Astrocyte (in vitro differentiated cells and primary cell): Measurements from ENCODE around the gene SLCO4A1. TPM values are rescaled to one million over a fixed set of nuclear protein-coding genes. Genes with fewer than 3 reads are reported as not detected.

ENCODE experiments used
- DNase-seq: peaks from one replicate; pipeline ENCODE4 v3.0.0-alpha.2; 2010; ENCODE audit warnings: low read depth
- FAIRE-seq: peaks from 2 replicates; lab custom pipeline; 2011; peaks lifted over from hg19 to GRCh38; lab: Jason Lieb, UNC
- H2AFZ ChIP-seq: 2 replicates; pipeline ENCODE4 v1.6.0; 2012; ENCODE audit warnings: low read depth, low read length, inconsistent platforms
- H3K27ac ChIP-seq: 2 replicates; pipeline ENCODE4 v1.5.1; 2011; ENCODE audit warnings: low read depth, low read length, inconsistent platforms
- H3K27me3 ChIP-seq: 2 replicates; pipeline ENCODE4 v1.6.0; 2011; ENCODE audit warnings: low read length, inconsistent platforms; ENCODE audit not compliant: insufficient read depth
- H3K36me3 ChIP-seq: 2 replicates; pipeline ENCODE4 v1.5.1; 2011; ENCODE audit warnings: low read length, inconsistent platforms; ENCODE audit not compliant: insufficient read depth
- H3K4me1 ChIP-seq: 2 replicates; pipeline ENCODE4 v1.5.1; 2011; ENCODE audit warnings: low read length, inconsistent platforms; ENCODE audit not compliant: insufficient read depth
- H3K4me2 ChIP-seq: 2 replicates; pipeline ENCODE4 v1.6.0; 2012; ENCODE audit warnings: low read length, inconsistent platforms
- H3K4me3 ChIP-seq: 2 replicates; pipeline ENCODE4 v1.5.1; 2011; ENCODE audit warnings: low read depth, mild to moderate bottlenecking, low read length, inconsistent platforms; ENCODE audit not compliant: insufficient read depth
- H3K79me2 ChIP-seq: 2 replicates; pipeline ENCODE4 v1.6.0; 2012; ENCODE audit warnings: mild to moderate bottlenecking, low read length, inconsistent platforms; ENCODE audit not compliant: insufficient read depth
- H3K9ac ChIP-seq: 2 replicates; pipeline ENCODE4 v1.6.0; 2012; ENCODE audit warnings: mild to moderate bottlenecking, low read length, inconsistent platforms
- H3K9me3 ChIP-seq: 2 replicates; pipeline ENCODE4 v1.5.1; 2012; ENCODE audit warnings: low read depth, mild to moderate bottlenecking, low read length, inconsistent platforms; ENCODE audit not compliant: insufficient read depth
- H4K20me1 ChIP-seq: 2 replicates; pipeline ENCODE4 v1.6.0; 2012; ENCODE audit warnings: low read length, inconsistent platforms; ENCODE audit not compliant: insufficient read depth
- H3K27ac Mint-ChIP-seq: one replicate; pipeline ENCODE4 v1.8.0; 2021; ENCODE audit warnings: mild to moderate bottlenecking, mixed read lengths; ENCODE audit not compliant: unreplicated experiment
- H3K27me3 Mint-ChIP-seq: one replicate; pipeline ENCODE4 v1.8.0; 2021; ENCODE audit warnings: low read depth, mixed read lengths; ENCODE audit not compliant: unreplicated experiment
- H3K36me3 Mint-ChIP-seq: one replicate; pipeline ENCODE4 v1.8.0; 2021; ENCODE audit warnings: low read depth, mixed read lengths; ENCODE audit not compliant: unreplicated experiment
- H3K4me1 Mint-ChIP-seq: one replicate; pipeline ENCODE4 v1.8.0; 2021; ENCODE audit warnings: low read depth, mixed read lengths; ENCODE audit not compliant: unreplicated experiment
- H3K4me3 Mint-ChIP-seq: one replicate; pipeline ENCODE4 v1.8.0; 2021; ENCODE audit warnings: mild to moderate bottlenecking, moderate library complexity, mixed read lengths; ENCODE audit not compliant: unreplicated experiment
- H3K9me3 Mint-ChIP-seq: one replicate; pipeline ENCODE4 v1.8.0; 2021; ENCODE audit warnings: mild to moderate bottlenecking, mixed read lengths; ENCODE audit not compliant: unreplicated experiment
- EZH2 ChIP-seq: IDR thresholded peaks from 2 replicates; pipeline ENCODE4 v1.6.1; 2012; ENCODE audit warnings: mild to moderate bottlenecking, low read length, inconsistent platforms; ENCODE audit not compliant: insufficient read depth
- total RNA-seq: library from RNA; stranded (reverse); gene quantifications from 2 replicates; pipeline ENCODE4 v1.2.1, GENCODE V29; 2021
- TF ChIP-seq, protein P1 (sequence below): IDR thresholded peaks from 2 replicates; pipeline ENCODE4 v1.5.1; 2011; ENCODE audit warnings: low read depth, mild to moderate bottlenecking, inconsistent platforms, low read length, moderate library complexity; ENCODE audit not compliant: insufficient read depth

The SLCO4A1 gene
- total RNA-seq, 1 donor from 2014 or later = 0.43 TPM

DNA sequence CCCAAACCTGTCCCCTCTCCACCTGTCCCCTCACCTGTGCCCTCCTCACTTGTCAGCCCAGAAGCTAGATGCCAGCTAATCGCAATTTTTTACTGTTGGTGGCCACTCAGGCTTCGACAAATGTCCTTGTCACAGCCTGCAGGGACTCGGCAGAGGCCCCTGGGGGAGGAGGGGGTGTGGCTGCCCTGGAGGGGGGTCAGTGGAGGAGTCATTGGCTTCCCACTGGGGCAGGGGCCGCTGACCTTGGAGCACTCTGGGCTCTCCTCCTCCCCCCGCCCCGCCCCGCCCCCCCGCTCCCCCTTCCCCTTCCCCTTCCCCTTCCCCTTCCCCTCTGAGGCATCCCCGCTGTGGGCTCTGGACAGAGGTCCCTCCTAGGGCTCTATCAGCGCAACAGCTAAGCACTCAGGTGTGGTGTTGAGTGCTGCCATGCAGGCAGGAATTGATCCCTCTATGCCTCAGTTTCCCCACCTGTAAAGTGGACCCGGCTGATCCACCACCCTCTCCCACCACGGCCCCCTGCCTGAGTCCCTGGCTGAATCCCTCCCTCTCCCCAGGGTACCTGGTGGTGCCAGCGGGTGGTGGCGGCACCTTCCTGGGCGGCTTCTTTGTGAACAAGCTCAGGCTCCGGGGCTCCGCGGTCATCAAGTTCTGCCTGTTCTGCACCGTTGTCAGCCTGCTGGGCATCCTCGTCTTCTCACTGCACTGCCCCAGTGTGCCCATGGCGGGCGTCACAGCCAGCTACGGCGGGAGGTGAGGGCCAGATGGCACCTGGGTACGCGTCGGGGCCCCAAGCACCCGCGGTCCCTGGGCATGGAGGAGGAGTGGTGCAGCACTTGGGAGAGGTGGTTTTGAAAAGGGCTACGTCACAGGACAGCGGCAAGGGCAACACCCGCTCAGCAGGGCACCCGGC lies 23.8 kb downstream of the SLCO4A1 start:
- Mint-ChIP-seq H3K27me3 (peaks cover 37% of the 10 kb centered on the region), H3K36me3 (no peaks in the 10 kb centered on the region), H3K27ac (no peak overlapping the region), H3K4me1 (peaks cover 6% of the 10 kb centered on the region), H3K9me3 (no peaks in the 10 kb centered on the region), H3K4me3 (no peak overlapping the region)
- no peak overlapping the region for H3K4me2 ChIP-seq
- DNase-seq = no peak
- H3K4me1 ChIP-seq = peaks cover 4% of the 10 kb centered on the region
- H4K20me1 ChIP-seq = no peaks in the 10 kb centered on the region
- TF ChIP-seq EZH2 = no peak
- TF ChIP-seq, protein P1, sequence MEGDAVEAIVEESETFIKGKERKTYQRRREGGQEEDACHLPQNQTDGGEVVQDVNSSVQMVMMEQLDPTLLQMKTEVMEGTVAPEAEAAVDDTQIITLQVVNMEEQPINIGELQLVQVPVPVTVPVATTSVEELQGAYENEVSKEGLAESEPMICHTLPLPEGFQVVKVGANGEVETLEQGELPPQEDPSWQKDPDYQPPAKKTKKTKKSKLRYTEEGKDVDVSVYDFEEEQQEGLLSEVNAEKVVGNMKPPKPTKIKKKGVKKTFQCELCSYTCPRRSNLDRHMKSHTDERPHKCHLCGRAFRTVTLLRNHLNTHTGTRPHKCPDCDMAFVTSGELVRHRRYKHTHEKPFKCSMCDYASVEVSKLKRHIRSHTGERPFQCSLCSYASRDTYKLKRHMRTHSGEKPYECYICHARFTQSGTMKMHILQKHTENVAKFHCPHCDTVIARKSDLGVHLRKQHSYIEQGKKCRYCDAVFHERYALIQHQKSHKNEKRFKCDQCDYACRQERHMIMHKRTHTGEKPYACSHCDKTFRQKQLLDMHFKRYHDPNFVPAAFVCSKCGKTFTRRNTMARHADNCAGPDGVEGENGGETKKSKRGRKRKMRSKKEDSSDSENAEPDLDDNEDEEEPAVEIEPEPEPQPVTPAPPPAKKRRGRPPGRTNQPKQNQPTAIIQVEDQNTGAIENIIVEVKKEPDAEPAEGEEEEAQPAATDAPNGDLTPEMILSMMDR = no peak
- H3K9me3 ChIP-seq = no peaks in the 10 kb centered on the region
- no peak overlapping the region for H2AFZ ChIP-seq
- H3K27ac ChIP-seq = no peak overlapping the region
- no peaks in the 10 kb centered on the region for H3K36me3 ChIP-seq
- FAIRE-seq = no peak
- no peak overlapping the region for H3K4me3 ChIP-seq
- no peaks in the 10 kb centered on the region for H3K79me2 ChIP-seq
- H3K9ac ChIP-seq = no peak overlapping the region
- peaks cover 11% of the 10 kb centered on the region for H3K27me3 ChIP-seq

DNA sequence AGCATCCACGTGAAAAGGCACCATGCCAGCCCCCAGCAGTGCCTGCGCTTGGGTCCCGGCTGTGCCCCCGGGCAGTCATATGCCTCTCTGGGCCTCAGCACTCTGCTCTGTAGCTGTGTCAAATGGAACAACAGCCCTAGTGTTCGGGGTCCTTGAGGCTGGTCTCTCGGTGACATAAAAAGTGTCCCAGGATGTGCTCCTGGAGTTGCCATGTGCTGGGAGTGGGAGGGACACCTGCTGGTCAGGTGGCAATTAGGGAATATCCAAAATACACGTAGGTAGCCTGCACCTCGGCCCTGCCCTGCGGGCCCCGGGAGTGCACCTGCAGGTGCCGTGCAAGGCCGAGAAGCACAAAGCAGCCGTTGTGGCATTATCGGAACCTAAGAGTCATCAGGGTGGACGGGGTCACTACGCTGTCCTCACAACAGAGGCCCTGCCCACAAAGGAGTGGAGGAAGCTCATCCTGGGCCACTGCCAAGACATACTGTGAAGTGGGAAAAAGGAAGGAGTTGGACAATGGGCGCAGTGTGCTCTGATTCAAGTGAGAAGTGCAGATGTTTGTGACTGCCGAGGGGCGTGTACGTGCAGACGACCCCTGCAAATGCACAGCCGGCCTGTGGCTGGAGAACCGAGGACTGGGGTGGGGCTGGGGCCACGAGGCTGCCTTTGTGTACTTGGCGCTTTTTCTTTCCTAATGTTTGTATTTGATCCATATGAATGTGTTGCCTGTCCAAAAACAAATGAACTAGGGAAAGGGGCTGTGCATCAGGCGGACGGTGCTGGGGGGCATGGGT lies 24.6 kb downstream of the SLCO4A1 start:
- no peaks in the 10 kb centered on the region for H4K20me1 ChIP-seq
- no peaks in the 10 kb centered on the region for H3K9me3 ChIP-seq
- no peak overlapping the region for H3K4me3 ChIP-seq
- peaks cover 6% of the 10 kb centered on the region for H3K4me1 Mint-ChIP-seq
- no peaks in the 10 kb centered on the region for H3K36me3 Mint-ChIP-seq
- no peak overlapping the region for H3K27ac ChIP-seq
- no peak overlapping the region for H3K27ac Mint-ChIP-seq
- H3K79me2 ChIP-seq = no peaks in the 10 kb centered on the region
- no peak overlapping the region for H3K9ac ChIP-seq
- no peak overlapping the region for H3K4me3 Mint-ChIP-seq
- peaks cover 11% of the 10 kb centered on the region for H3K27me3 ChIP-seq
- TF ChIP-seq EZH2 = no peak
- TF ChIP-seq, protein P1 = no peak
- DNase-seq (peak; percentile 12), FAIRE-seq (no peak)
- H3K4me1 ChIP-seq = peaks cover 4% of the 10 kb centered on the region
- no peak overlapping the region for H3K4me2 ChIP-seq
- H3K9me3 Mint-ChIP-seq = no peaks in the 10 kb centered on the region
- H3K27me3 Mint-ChIP-seq = peaks cover 44% of the 10 kb centered on the region
- H3K36me3 ChIP-seq = no peaks in the 10 kb centered on the region
- no peak overlapping the region for H2AFZ ChIP-seq
